HG02759 (cell line): ENCODE results near the gene RNF151.
A peak's percentile ranks its signal among the peaks of the same experiment; 100 is the strongest.
"Not testable (repeated sequence)": the region's sequence is repeated elsewhere in the genome, so short reads cannot be mapped to it uniquely, and the experiment has no call there.

ENCODE experiments used
- ATAC-seq: cut with Tn5 transposase; IDR thresholded peaks from one replicate; pipeline ENCODE4 v1.9.1; 2021; ENCODE audit warnings: mild to moderate bottlenecking, moderate library complexity; ENCODE audit not compliant: unreplicated experiment

Gene RNF151, protein sequence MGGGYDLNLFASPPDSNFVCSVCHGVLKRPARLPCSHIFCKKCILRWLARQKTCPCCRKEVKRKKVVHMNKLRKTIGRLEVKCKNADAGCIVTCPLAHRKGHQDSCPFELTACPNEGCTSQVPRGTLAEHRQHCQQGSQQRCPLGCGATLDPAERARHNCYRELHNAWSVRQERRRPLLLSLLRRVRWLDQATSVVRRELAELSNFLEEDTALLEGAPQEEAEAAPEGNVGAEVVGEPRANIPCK

DNA sequence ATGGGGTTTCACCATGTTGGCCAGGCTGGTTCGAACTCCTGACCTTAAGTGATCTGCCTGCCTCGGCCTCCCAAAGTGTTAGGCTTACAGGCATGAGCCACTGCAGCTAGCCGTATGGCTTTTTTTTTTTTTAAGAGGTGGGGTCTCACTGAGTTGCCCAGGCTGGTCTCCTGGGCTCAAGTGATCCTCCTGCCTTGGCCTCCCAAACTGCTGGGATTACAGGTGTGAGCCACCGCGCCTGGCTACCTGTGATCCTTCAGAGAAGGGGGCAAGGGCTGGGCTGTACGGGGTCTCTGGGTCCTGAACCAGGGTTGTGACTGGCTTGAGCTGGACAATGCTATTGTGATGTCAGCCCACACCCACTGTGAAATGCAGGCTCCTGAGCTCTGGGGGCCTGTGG is at the start of gene RNF151:
TSS of gene RNF151 (plus strand) at position 397 of the 400 bp plus-strand sequence. CDS start 26 bp downstream, outside the sequence.
- ATAC-seq, result no peak

DNA sequence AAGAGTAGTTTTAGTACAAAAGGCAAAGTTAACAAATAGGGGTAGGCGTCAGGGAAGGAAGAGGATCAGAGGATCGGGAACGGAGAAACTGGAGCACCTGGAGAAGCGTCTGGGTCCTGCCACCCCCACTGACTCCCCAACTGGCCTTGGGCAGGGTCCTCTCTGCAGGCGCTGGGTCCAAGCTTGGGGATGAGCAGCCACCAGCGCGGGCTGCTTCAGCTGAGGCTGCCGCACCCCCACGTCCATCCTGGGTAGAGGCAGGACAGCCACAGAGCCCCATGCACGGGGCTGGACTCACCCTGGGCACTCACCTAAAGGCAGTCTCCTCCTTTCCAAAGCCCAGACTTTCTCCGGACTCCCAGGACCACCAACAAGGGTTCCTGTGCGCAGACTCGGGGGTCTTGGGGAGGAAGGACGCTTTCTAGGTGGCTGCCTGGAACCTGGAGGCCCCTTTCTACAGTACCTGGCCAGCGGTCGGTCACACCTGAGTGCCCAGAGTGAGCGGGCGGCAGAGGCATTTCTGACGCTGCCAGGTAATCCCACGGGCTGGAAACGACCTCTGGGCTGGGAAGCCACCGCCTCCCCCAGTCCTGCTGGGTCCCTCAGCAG is 49.5 kb upstream of the RNF151 start:
- ATAC-seq, result no peak

DNA sequence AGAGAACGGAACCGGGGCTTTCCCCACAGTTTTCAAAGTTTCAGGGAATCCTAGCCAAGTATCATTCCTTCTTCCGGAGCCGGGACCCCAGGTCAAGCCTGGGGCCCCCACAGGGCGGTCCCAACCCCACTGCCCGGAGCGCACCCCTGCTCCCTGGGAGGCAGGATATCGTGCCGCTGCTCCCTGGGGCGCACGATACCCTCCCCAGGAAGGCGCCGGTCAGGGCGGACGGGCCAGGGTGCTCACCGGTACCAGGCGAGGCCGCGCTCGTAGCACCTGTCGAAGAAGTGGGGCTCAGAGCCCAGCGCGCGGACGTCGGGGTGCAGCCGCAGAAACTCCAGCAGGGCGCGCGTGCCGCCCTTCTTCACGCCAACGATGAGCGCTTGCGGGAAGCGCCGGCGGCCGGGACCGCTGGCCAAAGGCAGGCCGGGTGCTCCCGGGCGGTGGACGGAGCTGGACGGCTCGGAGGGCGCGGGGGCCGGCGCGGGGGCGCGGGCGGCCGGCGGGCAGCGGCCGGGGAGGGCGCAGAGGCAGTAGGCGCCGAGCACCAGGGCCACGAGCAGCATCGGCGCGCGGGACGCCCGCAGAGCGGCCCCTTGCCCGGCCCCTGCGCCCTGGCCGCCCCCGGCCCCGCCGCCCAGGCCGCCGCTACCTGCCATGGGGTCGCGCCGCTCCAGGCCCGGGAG is 48.8 kb upstream of the RNF151 start:
- ATAC-seq, result no peak

DNA sequence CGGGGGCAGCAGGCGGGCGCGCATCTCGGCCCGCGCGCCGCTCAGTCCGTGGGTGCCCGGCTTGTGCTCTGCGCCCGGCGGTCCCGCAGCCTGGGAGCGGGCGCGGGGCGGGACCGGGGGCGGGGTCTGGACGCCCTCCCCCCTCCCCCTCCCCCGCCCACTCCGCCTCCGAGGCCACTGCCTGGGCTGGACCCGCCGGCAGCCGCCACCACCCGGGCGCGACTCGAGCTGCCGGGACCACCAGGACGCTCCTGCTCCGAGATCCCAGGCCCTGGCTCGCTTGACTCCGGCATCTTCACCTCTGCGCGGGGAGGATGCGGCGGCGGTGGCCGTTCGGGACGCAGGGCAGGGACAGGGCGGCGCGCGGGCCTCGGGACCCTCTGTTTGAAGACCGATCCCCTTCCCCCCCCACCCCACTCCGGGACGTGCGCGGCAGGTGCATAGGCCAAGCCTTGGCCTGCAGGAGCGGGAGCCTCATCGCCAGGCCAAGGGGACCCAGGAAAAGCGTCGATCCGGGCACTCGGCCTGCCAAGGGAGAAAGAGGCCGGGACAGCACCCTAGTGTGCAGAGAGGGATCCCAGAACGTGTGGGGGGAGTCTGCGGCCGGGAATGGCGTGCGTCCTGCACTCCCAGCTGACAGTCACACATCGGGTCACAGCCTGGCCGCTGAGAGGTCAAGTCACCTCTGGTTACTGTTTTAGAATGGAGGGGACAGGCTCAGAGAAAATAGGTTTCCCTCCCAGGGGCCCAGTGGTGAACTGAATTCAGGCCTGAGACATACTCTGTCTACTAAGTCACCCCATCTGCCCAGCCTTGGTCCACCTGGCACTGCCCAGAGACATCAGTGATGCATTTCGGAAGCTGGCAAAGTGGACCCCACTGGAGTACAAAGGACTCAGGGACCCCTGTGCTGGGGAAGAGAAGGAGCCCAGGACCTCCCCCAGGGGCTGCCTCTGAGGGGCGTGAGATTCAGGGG is 48.0 kb upstream of the RNF151 start, which contains the start of gene HS3ST6:
TSS of gene HS3ST6 (minus strand) at position 65 of the 976 bp plus-strand sequence. CDS start 92 bp downstream, outside the sequence.
- no peak for ATAC-seq

DNA sequence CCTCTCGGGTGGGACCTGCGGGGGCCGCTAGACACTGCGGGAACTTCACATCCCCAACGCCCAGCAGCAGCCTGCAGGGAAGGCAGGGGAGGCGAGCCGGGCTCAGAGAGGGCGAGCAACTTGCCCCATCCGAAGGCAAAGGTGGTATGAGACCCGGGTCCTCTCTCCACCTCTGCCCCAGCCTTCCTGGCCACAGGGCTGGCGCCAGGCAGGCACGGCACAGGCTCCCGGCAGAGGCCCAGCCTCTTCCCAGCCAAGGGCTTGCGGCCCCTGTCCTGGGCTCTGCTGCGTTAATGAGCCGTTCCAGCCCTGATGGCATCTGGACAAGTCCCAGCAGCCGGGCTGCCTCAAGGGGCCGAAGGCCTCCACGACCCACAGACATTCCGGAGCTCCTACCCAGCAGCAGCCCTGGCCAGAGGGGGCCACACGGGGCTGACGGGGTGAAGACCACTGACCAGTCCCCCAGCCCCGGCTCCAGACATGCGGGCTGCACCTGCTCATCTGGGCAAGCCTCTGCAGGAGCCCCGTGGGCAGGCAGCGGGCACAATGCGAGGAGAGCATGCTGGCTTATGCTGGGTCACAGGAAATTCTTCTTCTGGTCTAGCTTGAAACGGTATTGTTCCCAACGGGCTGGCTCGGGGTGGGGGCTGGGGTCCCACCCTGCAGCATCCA is 47.2 kb upstream of the RNF151 start:
- no peak for ATAC-seq

DNA sequence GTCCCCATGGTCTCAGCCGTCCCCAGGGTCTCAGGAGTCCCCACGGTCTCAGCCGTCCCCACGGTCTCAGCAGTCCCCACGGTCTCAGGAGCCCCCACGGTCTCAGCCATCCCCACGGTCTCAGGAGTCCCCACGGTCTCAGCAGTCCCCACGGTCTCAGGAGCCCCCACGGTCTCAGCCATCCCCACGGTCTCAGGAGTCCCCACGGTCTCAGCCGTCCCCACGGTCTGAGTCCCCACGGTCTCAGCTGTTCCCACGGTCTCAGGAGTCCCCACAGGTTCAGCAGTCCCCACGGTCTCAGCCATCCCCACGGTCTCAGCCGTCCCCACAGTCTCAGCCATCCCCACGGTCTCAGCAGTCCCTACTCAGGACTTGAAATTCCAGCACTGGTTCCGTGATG is 46.5 kb upstream of the RNF151 start:
- not testable (repeated sequence) for ATAC-seq

DNA sequence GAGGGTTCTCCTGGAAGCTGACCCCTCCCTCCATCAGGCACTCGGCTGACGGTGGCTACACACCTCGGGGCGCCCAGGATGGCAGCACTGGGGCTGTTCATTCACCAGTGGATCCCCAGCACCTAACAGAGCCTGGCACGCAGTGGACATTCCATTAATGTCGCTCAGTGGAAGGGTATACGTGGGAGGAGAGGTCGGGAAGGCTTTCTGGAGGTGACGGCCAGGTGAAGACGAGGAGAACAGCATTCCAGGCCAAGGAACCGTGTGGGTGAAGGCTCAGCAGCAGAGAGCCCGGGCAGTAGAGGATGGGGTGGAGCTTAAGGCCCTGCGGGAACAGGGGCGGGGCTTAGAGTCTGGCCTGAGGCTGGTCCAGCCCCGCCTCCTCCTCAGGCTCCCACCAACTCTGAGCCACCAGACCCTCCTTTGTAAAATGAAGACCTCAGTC is 45.9 kb upstream of the RNF151 start:
- ATAC-seq, result no peak

DNA sequence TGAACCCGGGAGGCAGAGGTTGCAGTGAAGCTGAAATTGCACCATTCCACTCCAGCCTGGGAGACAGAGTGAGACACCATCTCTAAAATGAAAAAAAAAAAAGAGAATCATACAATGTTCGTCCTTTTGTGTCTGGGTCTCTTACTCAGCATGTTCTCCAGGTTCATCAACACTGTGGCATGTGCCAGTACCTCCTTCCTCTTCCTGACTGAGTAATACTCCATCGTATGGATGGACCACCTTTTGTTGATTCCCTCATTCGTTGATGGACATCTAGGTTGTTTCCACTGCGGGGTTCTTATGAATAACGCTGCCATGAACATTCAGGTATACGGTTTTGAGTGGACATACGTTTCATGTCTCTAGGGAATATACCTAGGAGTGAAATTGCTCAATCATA is 44.3 kb upstream of the RNF151 start:
- no peak for ATAC-seq

DNA sequence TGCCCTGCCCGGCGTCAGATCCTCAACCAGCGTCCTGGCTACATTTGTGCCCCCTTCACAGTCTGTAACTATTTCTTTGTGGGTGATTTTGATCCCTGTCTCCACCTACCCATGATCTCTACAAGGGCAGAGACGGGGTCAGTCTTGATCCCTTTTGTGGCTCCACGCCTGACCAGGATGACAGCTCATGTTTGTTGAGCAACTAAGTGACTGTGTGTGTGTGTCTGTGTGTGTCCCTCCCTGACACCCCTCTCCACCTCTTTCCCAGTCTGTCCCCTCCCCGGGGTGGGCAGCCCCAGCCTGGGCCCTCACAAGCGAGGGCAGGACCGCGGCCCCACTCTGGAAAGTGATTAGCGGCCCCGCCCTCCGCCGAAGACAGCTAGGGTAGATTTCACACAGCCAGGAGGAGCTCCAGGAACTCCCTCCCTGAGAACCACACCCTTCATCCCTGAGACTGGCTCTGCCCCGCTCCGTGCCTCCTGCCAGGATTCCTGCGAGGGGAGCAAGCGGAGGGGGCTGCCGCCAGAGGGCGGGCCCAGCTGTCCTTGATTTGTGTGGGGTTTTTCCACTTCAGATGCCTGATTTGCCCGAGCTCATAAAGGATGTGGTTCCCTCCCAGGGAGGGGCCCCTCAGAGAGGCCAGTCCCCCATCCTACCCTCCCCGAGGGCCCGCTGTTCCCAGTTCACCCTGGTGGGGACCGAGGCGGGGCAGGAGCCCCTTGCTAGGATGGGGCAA is 43.2 kb upstream of the RNF151 start:
- no peak for ATAC-seq

DNA sequence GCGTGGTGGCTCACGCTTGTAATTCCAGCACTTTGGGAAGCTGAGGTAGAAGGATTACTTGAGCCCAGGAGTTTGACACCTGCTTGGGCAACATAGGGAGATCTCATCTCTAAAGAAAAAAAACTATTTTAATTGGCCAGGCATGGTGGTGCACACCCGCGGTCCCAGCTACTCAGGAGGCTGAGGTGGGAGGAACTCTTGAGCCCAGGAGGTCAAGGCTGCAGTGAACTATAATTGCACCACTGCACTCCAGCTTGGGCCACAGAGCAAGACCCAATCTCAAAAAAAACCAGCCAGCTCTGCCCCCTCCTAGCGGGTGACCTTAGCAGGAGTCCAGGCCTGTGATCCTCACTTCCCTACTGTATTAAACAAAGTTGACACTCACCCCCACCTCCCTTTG is 42.6 kb upstream of the RNF151 start:
- ATAC-seq, result no peak

DNA sequence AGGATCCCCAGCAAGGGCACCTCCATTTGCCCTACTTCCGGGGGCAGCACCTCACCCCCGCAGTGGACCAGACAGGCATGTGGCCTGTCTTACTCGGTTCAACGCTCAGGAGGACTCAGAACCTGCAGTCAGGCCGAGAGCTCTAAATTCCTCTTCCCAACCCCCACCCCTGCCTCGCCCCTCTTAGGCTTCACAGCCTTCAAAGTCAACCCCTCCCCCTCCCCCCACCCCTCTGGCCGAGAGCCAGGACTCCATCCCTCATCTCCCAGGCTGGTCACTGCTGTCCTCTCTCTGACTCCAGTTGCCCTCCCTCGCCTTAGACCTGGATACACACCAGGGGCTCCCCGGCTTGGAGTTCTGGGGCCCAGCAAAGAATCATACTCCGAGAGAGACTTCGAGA is 40.4 kb upstream of the RNF151 start:
- no peak for ATAC-seq

DNA sequence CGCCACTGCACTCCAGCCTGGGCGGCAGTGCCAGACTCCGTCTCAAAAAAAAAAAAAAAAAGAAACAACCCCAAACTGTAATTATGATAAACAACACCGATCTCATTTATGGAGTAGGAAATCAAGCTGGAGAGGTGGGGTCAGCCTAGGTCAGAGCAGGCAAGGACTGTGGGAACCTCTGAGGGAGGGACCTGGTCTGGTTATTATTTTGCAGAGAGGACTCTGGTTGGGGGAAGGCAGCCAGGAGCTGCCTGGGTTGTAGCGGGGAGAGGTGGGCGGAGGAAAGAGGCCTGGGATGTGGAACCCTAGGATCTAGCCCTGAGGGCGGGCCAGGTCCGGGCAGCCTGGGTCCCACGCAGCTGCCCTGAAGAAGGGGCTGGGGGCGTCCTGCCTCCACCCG is 37.6 kb upstream of the RNF151 start:
- peak; percentile 10 for ATAC-seq

DNA sequence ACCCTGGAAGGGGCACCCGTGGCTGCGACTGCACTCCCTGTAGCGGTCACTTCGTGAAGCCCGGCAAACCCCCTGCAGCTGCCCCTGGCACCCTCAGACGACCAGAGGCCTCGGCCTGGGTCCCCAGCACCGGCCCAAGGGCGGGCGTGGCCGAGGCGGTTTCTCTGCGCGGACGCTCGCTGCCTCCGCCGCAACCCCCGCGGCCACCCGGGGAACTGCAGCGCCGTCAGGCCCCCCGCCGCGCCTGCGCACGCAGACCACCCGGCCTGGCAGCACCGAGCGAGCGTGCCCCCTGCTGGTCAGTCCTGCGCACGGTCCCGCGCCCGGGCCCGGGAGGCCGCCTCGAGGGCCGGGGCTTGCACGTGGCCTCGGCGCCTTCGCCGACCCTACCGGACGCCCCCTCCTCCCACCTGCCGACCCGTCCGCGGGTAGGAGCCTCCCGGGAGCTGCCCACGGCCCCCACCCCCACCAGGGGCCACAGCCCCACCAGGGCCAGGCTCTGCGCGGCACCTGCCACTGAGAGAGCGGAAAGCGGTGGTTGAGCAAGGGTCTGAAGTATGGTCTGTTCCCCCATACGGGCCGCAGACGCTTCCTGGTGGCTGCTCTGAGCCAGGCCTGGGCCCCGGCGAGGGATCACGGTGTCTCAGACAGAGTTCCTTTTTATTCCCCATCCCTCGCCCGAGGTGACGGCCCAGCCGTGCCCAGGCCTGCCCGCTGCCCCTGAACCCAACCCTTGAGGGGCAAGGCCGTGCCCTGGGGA is 36.9 kb upstream of the RNF151 start:
- ATAC-seq, result peak; percentile 93

DNA sequence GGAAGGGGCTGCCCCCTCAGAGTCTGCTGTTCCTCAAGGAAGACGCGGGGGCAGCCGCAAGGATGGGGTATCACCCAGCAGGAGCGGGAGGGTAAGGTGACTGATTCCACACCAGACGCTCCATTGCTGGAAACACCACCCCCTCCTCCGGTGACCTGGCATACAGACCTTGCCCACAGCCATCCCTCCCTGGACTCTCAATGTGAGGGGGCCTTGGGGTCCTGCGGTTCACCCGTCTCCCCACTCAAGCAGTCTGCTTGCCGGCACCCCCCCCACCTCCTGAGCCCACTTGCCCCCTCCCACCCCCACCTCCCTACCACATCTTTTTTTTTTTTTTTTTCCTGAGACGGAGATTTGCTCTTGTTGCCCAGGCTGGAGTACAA is 36.3 kb upstream of the RNF151 start:
- no peak for ATAC-seq

DNA sequence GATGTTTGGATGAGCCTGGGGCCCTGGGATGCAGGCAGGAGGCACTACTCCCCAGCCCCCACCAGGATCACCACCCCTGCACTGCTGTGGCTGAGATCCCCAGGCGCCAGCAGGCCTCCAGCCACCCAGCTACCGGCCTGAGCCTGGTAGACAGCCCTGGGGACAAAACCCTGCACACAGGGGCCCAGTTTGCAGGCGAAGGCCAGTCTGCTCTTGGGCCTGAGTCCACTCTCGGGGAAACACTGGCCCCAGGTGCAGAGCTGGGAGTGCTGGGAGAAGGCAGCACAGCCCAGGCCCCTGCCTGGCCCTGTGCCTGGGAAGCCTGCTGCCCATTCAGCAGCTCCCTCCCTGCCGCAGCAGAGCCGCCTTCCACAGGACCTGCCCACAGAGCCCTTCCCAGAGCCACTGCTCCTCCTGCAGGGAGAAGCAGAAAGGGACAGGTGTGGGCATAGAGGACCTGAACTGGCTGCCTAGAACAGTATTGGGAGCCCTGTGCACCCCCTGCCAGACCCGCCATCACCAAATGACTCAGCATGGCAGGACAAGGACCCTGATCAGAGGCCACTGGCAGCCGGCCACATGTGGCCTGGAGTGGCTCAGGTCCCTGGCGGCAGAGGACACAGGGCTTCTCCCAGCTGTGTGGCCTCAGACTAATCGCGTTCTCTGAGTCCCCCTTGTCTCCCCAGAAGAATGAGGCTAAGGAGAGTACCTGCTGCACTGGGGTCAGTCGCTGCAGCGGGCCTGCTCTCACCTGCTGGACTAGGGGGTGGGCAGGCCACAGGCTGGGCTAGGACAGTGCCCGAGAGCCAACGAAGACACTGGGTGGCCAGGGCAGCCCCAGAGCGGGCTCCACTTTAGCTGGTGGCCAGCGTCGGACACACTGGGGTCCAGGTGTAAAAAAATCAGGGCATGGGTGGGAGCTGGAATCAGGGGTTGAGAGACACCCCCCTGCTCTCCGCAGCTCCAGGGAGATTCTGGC is 34.3 kb upstream of the RNF151 start:
- ATAC-seq, result no peak

DNA sequence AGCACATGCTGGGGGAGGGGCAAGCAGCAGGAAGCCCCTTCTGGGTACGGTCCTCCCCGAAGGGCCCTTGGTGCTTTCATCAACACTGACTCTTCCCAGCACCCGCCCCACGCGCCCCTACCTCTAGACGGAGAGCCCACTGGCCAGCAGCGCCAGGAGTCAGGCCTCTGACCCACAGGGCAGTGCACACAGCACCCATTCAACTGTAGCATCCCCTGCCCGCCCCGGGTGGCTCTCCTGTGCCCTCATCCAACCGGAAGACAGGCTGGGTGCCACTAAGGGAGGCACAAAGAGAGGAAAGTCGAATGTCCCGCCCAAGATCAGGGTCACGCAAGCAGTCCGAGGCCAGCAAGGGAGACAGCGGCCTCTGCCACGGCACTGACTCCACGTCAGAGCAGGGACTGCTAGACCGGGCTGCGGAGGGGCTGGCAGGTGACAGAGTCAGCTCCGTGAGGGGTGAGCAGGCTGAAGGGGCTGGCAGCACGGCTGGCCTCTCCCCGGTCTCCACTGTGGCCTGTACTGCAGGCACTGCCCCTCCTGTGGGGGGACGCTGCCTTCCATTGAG is 33.5 kb upstream of the RNF151 start:
- no peak for ATAC-seq

DNA sequence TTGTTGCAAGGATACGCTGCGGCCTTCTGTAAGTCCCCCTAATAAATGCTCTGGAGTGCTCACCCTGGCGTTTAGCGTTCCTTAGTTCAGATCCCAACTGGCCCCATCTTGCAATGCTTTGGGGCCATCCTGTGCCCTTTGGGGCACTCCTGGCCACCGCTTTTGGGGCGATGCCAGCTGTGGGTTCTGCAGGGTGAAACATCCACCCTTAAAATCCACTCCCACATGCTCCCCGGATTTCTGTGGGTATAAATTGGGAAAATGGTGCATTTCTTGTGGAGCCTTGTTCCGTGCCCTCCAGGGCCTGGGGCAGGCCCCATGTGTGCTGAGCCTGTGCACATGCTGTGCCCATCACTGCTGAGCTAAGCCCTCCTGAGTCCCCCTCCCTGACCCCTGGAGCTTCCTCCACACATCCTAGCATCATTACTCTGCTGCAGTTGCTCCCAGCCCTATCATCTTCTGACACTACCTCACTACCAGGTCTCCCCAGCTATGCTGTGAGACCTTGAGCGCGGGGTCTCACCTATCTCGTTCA is 29.6 kb upstream of the RNF151 start:
- no peak for ATAC-seq
